Subcutaneous adipose tissue (tissue), 4 donors: Measurements from ENCODE around the gene UBR3. TPM values are rescaled to one million over a fixed set of nuclear protein-coding genes. Genes with fewer than 3 reads are reported as not detected.

Source experiments
- small RNA-seq: library from RNA; depleted of rRNA; stranded (forward); fragments of <200 nt; gene quantifications from one replicate; pipeline ENCODE3, GENCODE V24; 2016
- total RNA-seq, 4 donors: library from RNA; depleted of rRNA; stranded (reverse); fragments of >200 nt; gene quantifications; one replicate each; pipeline ENCODE4 v1.1.0, GENCODE V29; 2016
- TF ChIP-seq, protein P1 (sequence below): fragments of 450-650 bp; IDR thresholded peaks from one replicate; pipeline ENCODE4 v1.5.1; 2016; ENCODE audit warnings: low read depth, mild to moderate bottlenecking, control low read depth, antibody characterized with exemption, moderate library complexity

The UBR3 gene
- total RNA-seq, 4 donors from 2014 or later, result 80.7 to 128 (median 101) TPM

DNA sequence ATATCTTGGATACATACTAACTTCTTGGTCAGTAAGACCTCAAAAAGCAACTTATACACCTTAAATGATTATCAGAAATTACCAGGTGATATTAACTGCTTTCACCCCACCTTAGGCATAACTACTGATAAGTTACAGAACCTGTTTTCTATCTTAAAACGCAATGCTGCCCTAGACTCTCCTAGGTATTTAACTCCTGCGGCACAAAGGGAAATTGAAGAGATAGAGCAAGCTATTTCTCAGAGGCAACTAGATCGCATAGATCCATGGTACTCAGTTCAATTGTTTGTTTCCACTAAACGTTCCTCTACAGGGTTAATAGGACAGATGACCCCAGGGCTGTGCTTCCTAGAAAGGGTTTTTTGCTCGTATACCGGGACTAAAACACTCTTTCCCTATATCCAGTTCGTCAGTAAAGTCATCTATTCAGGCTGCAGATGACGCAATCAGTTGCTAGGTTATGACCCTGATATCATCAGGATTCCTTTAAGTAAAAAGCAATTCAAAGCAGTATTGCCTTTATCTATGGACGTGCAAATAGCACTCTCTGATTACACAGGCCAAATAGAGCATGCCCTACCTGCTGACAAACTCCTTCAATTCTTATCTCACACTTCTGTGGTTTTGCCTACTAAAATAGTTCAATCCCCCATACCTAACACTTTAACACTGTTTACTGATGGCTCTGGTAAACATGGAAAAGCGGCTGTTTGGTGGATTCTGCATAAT lies 288.4 kb downstream of the UBR3 start:
- TF ChIP-seq, protein P1, sequence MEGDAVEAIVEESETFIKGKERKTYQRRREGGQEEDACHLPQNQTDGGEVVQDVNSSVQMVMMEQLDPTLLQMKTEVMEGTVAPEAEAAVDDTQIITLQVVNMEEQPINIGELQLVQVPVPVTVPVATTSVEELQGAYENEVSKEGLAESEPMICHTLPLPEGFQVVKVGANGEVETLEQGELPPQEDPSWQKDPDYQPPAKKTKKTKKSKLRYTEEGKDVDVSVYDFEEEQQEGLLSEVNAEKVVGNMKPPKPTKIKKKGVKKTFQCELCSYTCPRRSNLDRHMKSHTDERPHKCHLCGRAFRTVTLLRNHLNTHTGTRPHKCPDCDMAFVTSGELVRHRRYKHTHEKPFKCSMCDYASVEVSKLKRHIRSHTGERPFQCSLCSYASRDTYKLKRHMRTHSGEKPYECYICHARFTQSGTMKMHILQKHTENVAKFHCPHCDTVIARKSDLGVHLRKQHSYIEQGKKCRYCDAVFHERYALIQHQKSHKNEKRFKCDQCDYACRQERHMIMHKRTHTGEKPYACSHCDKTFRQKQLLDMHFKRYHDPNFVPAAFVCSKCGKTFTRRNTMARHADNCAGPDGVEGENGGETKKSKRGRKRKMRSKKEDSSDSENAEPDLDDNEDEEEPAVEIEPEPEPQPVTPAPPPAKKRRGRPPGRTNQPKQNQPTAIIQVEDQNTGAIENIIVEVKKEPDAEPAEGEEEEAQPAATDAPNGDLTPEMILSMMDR, result no peak

DNA sequence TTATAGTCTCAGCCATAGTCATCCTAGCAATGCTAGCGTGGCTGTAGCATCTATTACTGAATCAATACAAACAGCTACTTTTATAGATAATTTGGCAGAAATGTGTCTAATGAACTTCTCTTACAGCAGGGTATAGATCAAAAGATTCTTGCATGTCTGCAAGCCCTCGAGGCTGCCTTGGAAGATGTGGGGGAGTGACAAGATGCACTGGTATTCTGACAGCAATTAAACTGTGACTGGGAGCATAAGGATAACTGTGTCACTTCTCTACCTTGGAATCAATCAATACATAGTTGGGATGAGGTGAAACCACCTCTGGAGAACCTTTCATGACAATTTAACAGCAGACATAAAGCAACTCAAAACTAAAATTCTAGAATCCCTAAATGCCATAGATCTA lies 291.4 kb downstream of the UBR3 start:
- TF ChIP-seq, protein P1, result no peak

GRCh38 chr2:170121689-170122088 lies 294.4 kb downstream of the UBR3 start:
- TF ChIP-seq, protein P1, result no peak

DNA sequence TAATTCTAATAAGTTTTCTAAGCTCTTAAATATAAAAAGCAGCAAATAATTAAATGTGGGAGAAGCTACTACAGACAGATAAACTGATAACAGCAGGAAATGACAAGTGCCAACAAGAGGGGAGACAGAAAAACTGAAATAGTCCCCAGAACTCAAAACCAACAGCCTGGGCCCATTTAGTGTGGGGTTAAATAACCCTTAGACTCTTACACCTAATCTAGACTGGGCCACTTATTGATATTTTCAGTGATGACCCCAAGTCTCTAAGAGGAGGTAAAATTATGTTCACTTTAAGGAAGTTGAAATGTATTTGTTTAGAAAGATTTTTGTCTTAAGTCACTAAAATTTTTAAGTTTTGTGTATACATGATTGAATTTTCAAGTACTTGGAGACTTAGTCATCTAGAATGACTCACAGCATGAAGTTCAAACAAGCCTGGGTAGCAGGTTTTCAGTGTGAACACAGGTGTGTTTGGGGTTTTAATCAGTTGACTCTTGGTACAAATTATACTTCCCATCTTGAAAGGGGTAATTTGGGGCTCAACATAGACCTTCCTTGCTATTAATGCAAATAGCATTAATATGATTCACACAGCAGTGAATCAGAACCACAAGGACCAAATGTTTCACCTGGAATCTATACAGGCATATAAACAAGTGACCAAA lies 295.8 kb downstream of the UBR3 start:
- TF ChIP-seq, protein P1, result no peak

DNA sequence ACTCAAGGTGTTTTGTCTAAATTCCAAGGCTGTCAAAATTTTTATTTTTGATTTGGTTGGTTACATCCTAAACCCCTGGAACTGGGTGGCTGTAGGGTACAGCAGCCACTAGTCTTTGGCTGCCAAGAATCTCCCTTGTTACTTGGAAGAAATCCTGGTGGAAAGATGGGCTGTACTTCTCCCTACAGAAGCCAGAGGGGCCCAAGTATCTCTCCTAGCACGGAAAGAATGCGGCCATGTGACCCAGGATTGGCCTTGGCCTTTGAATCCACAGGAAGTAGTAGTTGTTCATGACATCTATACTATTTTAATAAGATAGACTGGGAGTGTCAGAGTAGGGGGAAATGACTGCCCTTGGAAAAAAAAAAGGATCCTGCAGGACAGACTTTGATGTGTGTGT lies 296.3 kb downstream of the UBR3 start:
- TF ChIP-seq, protein P1, result no peak

Small RNAs within 50 kb of the gene (small RNA-seq; reads per million reads assigned to genes)
- gene RNU6-1006P, result not detected

Other genes with a start within 250 kb of the UBR3 start
- 10 to 100 TPM; 38.8 to 45.0 (median 43.0) TPM for gene PPIG, start 243.1 kb upstream of the UBR3 start, total RNA-seq
- gene CFAP210, start 133.0 kb upstream of the UBR3 start, total RNA-seq, result not detected
- 10 to 100 TPM in 2 of 4 donors, 1 to 10 TPM in 2; 7.0 to 18.1 (median 10.6) TPM for gene PHOSPHO2, start 133.0 kb upstream of the UBR3 start, total RNA-seq
- gene KLHL23, start 93.6 kb upstream of the UBR3 start, total RNA-seq, result 1 to 10 TPM; 4.1 to 8.3 (median 5.2) TPM
- gene SSB, start 28.6 kb upstream of the UBR3 start, total RNA-seq, result 100 to 1,000 TPM; 110 to 266 (median 171) TPM
- gene METTL5, start 2.5 kb upstream of the UBR3 start, total RNA-seq, result 100 to 1,000 TPM in 2 of 4 donors, 10 to 100 TPM in 2; 52.4 to 140 (median 86.7) TPM